ENCODE data around the gene ANKIB1.

ANKIB1 gene

DNA sequence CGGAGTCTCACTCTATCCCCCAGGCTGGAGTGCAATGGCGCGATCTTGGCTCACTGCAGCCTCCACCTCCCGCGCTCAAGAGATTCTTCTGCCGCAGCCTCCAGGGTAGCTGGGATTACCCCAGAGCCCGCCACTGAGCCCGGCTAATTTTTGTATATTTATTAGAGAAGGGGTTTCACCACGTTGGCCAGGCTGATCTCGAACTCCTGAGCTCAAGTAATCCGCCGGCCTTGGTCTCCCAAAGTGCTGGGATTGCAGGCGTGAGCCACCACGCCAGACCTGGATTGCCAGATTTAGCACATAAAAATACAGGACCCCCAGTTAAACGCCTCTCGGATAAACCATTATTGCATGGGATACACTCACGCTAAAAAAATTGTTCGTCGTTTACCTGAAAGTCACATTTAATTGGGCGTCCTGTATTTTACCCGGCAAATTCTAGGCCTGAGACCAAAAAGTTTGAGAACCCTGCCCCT lies 201.1 kb downstream of the ANKIB1 start:
- no peak for DNase-seq (ENCODE audit: low read depth, low spot score)
- TF ChIP-seq, protein P1, sequence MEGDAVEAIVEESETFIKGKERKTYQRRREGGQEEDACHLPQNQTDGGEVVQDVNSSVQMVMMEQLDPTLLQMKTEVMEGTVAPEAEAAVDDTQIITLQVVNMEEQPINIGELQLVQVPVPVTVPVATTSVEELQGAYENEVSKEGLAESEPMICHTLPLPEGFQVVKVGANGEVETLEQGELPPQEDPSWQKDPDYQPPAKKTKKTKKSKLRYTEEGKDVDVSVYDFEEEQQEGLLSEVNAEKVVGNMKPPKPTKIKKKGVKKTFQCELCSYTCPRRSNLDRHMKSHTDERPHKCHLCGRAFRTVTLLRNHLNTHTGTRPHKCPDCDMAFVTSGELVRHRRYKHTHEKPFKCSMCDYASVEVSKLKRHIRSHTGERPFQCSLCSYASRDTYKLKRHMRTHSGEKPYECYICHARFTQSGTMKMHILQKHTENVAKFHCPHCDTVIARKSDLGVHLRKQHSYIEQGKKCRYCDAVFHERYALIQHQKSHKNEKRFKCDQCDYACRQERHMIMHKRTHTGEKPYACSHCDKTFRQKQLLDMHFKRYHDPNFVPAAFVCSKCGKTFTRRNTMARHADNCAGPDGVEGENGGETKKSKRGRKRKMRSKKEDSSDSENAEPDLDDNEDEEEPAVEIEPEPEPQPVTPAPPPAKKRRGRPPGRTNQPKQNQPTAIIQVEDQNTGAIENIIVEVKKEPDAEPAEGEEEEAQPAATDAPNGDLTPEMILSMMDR (IDR thresholded peaks at IDR 0.05; ENCODE audit: low read depth, low read length) = no peak
- peak overlapping the region; percentile 78 for H3K4me3 ChIP-seq (ENCODE audit: low read depth, low read length)
- in situ Hi-C loops (cut with HindIII; ENCODE audit: low sequenced_read_pairs) = no loop called here

DNA sequence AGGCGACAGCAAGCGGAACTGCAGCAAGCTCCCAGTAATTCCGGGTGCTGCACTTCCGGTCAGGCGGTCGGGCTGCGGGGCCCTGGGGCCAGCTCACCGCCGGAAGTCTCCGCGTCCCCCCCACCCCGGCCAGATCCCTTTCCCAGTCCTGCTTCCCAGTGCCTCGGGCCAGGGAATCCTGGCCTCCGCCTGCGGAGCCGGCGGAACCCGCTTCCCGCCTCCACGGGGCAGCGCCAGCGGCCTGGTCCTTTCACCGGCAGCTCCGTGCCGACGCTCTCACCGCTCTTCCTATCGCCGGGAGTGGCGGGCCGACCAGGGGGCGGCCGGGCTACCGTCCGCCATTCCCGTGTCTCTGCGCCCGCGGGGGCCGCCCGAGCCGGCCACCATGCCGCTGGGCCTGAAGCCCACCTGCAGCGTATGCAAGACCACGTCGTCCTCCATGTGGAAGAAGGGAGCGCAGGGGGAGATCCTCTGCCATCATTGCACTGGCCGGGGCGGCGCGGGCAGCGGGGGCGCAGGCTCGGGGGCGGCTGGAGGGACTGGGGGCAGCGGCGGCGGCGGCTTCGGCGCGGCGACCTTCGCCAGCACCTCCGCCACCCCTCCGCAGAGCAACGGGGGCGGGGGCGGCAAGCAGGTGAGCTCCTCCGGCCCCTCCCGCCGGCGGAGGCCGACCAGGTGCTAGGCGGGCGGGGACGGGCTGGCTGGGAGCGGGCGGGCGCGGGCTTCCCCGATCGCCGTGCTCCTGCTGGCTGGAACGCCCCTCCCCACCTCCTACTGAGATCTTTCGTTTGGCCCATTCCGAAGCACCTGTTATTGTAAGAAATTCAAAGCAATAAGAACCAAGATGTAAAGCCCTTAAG lies 201.8 kb downstream of the ANKIB1 start, which contains the start of gene GATAD1:
Gene GATAD1 (plus strand): TSS at position 138 of the 860 bp plus-strand sequence. CDS start 248 bp downstream, at position 386.
- TF ChIP-seq, protein P1 (IDR thresholded peaks at IDR 0.05; ENCODE audit: low read depth, low read length) = peak; percentile 92
- in situ Hi-C loops (cut with HindIII; ENCODE audit: low sequenced_read_pairs) = no loop called here
- H3K4me3 ChIP-seq (ENCODE audit: low read depth, low read length) = peak within 1 kb of the TSS; percentile 78
- peak; percentile 90 for DNase-seq (ENCODE audit: low read depth, low spot score)

DNA sequence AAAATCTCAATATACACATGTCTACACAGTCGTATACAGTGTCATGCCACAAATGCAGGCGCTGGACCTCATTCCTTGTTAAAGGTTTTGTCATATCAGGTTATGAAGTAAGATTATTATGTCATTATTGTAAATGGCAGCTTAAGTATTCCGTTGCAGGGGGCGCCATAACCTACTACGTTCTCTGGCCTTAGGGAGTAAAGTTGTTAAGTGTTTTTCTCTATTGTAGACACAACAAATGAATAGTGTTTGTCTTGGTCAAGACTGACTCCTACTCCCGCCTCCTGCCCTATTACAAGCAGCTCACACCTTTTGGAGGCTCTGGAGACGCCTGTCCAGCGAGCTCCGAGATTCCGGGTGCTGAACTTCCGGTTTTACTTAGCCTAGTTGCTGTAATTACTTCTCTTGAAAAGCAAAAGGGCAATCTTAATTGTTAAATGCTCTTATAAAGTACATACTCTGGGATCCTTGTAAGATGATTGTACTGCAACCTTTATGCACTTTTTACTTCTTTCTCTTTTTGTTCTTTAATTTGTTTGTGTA lies 202.5 kb downstream of the ANKIB1 start:
- peak; percentile 63 for DNase-seq (ENCODE audit: low read depth, low spot score)
- peak overlapping the region; percentile 78 for H3K4me3 ChIP-seq (ENCODE audit: low read depth, low read length)
- TF ChIP-seq, protein P1 (IDR thresholded peaks at IDR 0.05; ENCODE audit: low read depth, low read length) = peak; percentile 49
- in situ Hi-C loops (cut with HindIII; ENCODE audit: low sequenced_read_pairs) = no loop called here

Data from astrocyte of the spinal cord (primary cell).